Measurements from ENCODE around the gene RAC2. TPM values are rescaled to one million over a fixed set of nuclear protein-coding genes. Genes with fewer than 3 reads are reported as not detected.
A peak's percentile ranks its signal among the peaks of the same experiment; 100 is the strongest.

The RAC2 gene
- total RNA-seq, 4 donors from 2014 or later = 1.9 to 3.9 (median 3.0) TPM

DNA sequence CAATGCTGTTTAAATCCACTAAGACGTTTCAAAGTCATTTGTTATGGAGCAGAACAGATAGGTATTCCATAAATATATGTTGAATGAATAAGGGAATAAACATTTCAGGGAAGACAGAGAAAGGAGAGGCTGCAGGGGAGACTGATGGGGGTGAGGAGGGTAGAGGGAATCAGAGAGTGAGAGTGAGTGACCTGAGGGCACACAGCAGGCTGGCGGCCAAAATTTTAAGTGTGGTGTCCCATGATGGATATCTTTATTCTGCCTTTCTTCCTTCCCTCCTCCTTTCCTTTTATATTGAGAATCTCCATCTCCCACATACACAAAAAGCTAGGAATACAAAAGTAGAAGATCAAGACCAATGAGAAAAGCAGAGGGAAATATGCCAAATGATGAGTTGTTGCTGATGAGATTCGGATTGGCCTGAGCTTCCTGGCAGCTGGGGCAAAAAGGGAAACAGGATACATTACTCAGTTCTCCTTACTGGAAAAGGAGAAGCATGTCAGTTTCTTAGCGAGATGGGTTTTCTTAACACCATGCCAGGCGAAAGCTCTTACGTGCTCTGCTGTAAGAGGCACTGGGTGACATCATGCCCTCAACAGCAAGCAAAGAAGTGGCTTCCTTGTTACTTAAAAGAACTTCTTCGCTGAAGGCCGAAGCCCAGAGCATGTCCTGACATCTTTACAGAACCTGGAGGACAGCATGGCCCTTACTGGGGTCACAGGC lies 27.0 kb upstream of the RAC2 start:
- H3K9me3 ChIP-seq = no peaks in the 10 kb centered on the region
- WGBS = 66% methylated on average over 8 of the region's 8 CpGs
- H3K4me3 ChIP-seq = no peak overlapping the region
- H3K27me3 ChIP-seq = peaks cover 46% of the 10 kb centered on the region
- H3K36me3 ChIP-seq = no peaks in the 10 kb centered on the region
- H3K27ac ChIP-seq = no peak overlapping the region
- no peak for DNase-seq (ENCODE audit: low spot score in 2 of 2)
- TF ChIP-seq POLR2AphosphoS5 (IDR thresholded peaks at IDR 0.05) (no peak), EP300 (IDR thresholded peaks at IDR 0.05) (no peak)
- no peaks in the 10 kb centered on the region for H3K4me1 ChIP-seq

- Histone ChIP-seq H3K27me3 (peaks cover 43% of the 10 kb centered on the region), H3K36me3 (no peaks in the 10 kb centered on the region), H3K4me3 (no peak overlapping the region), H3K27ac (no peak overlapping the region), H3K9me3 (no peaks in the 10 kb centered on the region), H3K4me1 (no peaks in the 10 kb centered on the region)
- DNase-seq (ENCODE audit: low spot score in 2 of 2) = no peak
- 52% methylated on average over 8 of the region's 8 CpGs for WGBS
- TF ChIP-seq POLR2AphosphoS5 (IDR thresholded peaks at IDR 0.05) = no peak
- no peak for TF ChIP-seq EP300 (IDR thresholded peaks at IDR 0.05)
- TF ChIP-seq, protein P1, sequence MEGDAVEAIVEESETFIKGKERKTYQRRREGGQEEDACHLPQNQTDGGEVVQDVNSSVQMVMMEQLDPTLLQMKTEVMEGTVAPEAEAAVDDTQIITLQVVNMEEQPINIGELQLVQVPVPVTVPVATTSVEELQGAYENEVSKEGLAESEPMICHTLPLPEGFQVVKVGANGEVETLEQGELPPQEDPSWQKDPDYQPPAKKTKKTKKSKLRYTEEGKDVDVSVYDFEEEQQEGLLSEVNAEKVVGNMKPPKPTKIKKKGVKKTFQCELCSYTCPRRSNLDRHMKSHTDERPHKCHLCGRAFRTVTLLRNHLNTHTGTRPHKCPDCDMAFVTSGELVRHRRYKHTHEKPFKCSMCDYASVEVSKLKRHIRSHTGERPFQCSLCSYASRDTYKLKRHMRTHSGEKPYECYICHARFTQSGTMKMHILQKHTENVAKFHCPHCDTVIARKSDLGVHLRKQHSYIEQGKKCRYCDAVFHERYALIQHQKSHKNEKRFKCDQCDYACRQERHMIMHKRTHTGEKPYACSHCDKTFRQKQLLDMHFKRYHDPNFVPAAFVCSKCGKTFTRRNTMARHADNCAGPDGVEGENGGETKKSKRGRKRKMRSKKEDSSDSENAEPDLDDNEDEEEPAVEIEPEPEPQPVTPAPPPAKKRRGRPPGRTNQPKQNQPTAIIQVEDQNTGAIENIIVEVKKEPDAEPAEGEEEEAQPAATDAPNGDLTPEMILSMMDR (IDR thresholded peaks at IDR 0.05) = no peak
These were observed 26.0 kb upstream of the RAC2 start for GRCh38 chr22:37269936-37270678.

DNA sequence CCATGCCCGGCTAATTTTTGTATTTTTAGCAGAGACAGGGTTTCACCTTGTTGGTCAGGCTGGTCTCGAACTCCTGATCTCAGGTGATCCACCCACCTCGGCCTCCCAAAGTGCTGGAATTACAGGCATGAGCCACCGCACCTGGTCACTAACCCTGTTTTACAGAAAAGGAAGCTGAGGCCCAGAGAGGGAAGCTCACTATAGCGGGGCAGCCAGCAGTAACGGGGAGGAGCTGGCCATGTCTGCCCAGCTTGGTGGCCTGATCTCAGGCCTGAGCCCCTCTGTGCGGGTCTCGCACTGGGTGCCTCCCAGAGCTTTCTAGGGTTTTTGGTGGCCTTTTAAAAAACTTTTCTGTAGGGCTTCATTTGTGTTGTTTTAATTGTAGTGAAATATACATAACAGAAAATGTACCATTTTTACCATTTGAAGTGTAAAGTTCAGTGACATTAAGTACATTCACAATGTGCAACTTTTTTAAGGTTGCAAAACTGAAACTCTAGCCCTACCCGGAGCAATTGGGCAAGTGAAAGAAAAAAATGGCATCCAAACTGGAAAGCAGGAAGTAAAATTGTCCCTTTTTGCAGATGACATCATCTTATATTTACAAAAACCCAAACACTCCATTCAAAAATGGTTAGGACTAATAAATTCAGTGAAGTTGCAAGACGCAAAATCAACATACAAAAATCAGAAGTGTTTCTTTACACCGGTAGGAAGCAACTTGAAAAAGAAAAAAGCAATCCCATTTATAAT lies 23.8 kb upstream of the RAC2 start:
- H3K27me3 ChIP-seq = peaks cover 35% of the 10 kb centered on the region
- TF ChIP-seq, protein P1 (IDR thresholded peaks at IDR 0.05) = no peak
- TF ChIP-seq POLR2A (IDR thresholded peaks at IDR 0.05) = no peak
- no peak for TF ChIP-seq EP300 (IDR thresholded peaks at IDR 0.05)
- no peak for TF ChIP-seq POLR2AphosphoS5 (IDR thresholded peaks at IDR 0.05)
- no peaks in the 10 kb centered on the region for H3K9me3 ChIP-seq
- no peak overlapping the region for H3K4me3 ChIP-seq
- no peak overlapping the region for H3K27ac ChIP-seq
- no peaks in the 10 kb centered on the region for H3K4me1 ChIP-seq
- 72% methylated on average over 11 of the region's 11 CpGs for WGBS
- no peaks in the 10 kb centered on the region for H3K36me3 ChIP-seq
- no peak for DNase-seq (ENCODE audit: low spot score in 2 of 2)

GRCh38 chr22:37267135-37267587 lies 23.1 kb upstream of the RAC2 start:
- WGBS = 19% methylated on average over 14 of the region's 22 CpGs
- Histone ChIP-seq H3K36me3 (no peaks in the 10 kb centered on the region), H3K27ac (no peak overlapping the region), H3K9me3 (no peaks in the 10 kb centered on the region), H3K4me3 (peak overlapping the region; percentile 22), H3K4me1 (no peaks in the 10 kb centered on the region), H3K27me3 (peaks cover 34% of the 10 kb centered on the region)
- no peak for TF ChIP-seq EP300 (IDR thresholded peaks at IDR 0.05)
- TF ChIP-seq POLR2A (IDR thresholded peaks at IDR 0.05) = no peak
- TF ChIP-seq, protein P1 (IDR thresholded peaks at IDR 0.05) = peak in 1 of 2 donors; percentile 60
- no peak for TF ChIP-seq POLR2AphosphoS5 (IDR thresholded peaks at IDR 0.05)
- no peak for DNase-seq (ENCODE audit: low spot score in 2 of 2)

GRCh38 chr22:37266581-37267134 lies 22.6 kb upstream of the RAC2 start:
- H3K4me3 ChIP-seq = peak overlapping the region; percentile 22
- TF ChIP-seq POLR2AphosphoS5 (IDR thresholded peaks at IDR 0.05) (no peak), EP300 (IDR thresholded peaks at IDR 0.05) (no peak), POLR2A (IDR thresholded peaks at IDR 0.05) (no peak)
- TF ChIP-seq, protein P1 (IDR thresholded peaks at IDR 0.05) = no peak
- 55% methylated on average over 17 of the region's 18 CpGs for WGBS
- H3K27ac ChIP-seq = no peak overlapping the region
- no peaks in the 10 kb centered on the region for H3K4me1 ChIP-seq
- no peaks in the 10 kb centered on the region for H3K36me3 ChIP-seq
- H3K9me3 ChIP-seq = no peaks in the 10 kb centered on the region
- no peak for DNase-seq (ENCODE audit: low spot score in 2 of 2)
- H3K27me3 ChIP-seq = peaks cover 29% of the 10 kb centered on the region
